AG04450 (cell line): ENCODE results near the gene CWC15. TPM values are rescaled to one million over a fixed set of nuclear protein-coding genes. Genes with fewer than 3 reads are reported as not detected.

ENCODE experiments used
- CTCF ChIA-PET: fragments of 300-600, 350-600 bp; formaldehyde crosslinking; extraction: SDS; loops from one replicate; lab custom pipeline; 2022; ENCODE audit warnings: antibody characterized with exemption, inconsistent platforms; lab: Charles Lee
- POLR2A ChIA-PET: fragments of 350-600 bp; formaldehyde crosslinking; extraction: SDS; loops from one replicate; lab custom pipeline; 2021; ENCODE audit warnings: antibody characterized with exemption, inconsistent platforms; lab: Yijun Ruan, JAX
- DNase-seq: peaks from one replicate; pipeline ENCODE4 v3.0.0-alpha.2; 2011; ENCODE audit warnings: low read depth, low spot score
- H3K27ac ChIP-seq: one replicate; pipeline ENCODE4 v1.5.1; 2012; ENCODE audit warnings: low read depth, low read length, control low read depth
- H3K27me3 ChIP-seq: one replicate; pipeline ENCODE4 v1.6.0; 2012; ENCODE audit warnings: low read length; ENCODE audit not compliant: control insufficient read depth, insufficient read depth
- H3K4me3 ChIP-seq: 2 replicates; pipeline ENCODE4 v1.5.1; 2011; ENCODE audit warnings: mild to moderate bottlenecking, low read depth, low read length, control low read depth
- H3K9me3 ChIP-seq: 2 replicates; pipeline ENCODE4 v1.5.1; 2012; ENCODE audit warnings: low read length; ENCODE audit not compliant: control insufficient read depth, insufficient read depth
- polyA plus RNA-seq: library from polyadenylated mRNA; depleted of rRNA; stranded (reverse); fragments of >200 nt; gene quantifications from 2 replicates; pipeline ENCODE4 v1.2.3, GENCODE V29; 2011
- TF ChIP-seq, protein P1 (sequence below): IDR thresholded peaks from 2 replicates; pipeline ENCODE4 v1.5.1; 2011; ENCODE audit warnings: low read depth, low read length, control low read depth, inconsistent platforms

The CWC15 gene
- polyA plus RNA-seq, 1 experiment: 61.9 TPM

DNA sequence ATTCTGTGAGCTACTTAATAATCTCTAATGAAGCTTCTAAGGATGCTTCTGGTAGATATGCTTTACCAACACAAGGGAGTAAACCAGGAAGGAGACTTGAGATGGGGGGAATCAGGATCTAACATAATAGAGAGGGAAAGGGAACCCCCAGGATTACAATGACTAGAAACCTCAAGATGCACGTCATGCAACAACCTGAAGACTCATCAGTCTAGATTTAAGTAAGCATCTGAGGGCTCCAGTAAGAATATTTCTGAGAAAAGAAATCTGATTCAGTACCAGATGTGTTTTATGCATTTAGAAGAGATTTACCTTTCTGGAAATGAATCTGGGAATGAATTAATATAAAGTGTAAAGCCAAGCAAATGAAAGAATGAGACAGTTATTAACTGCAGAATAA lies 15.4 kb upstream of the CWC15 start:
- H3K27ac ChIP-seq: no peak overlapping the region
- TF ChIP-seq, protein P1, sequence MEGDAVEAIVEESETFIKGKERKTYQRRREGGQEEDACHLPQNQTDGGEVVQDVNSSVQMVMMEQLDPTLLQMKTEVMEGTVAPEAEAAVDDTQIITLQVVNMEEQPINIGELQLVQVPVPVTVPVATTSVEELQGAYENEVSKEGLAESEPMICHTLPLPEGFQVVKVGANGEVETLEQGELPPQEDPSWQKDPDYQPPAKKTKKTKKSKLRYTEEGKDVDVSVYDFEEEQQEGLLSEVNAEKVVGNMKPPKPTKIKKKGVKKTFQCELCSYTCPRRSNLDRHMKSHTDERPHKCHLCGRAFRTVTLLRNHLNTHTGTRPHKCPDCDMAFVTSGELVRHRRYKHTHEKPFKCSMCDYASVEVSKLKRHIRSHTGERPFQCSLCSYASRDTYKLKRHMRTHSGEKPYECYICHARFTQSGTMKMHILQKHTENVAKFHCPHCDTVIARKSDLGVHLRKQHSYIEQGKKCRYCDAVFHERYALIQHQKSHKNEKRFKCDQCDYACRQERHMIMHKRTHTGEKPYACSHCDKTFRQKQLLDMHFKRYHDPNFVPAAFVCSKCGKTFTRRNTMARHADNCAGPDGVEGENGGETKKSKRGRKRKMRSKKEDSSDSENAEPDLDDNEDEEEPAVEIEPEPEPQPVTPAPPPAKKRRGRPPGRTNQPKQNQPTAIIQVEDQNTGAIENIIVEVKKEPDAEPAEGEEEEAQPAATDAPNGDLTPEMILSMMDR: no peak
- H3K27me3 ChIP-seq: no peaks in the 10 kb centered on the region
- H3K4me3 ChIP-seq: no peak overlapping the region
- DNase-seq: no peak
- H3K9me3 ChIP-seq: no peaks in the 10 kb centered on the region
- CTCF ChIA-PET: no interaction called here
- POLR2A ChIA-PET: interaction anchor here (0.9 kb wide), 1 partner anchor 78 kb away, joined by 4 read pairs; the partner anchor contains the start of gene SRSF8

DNA sequence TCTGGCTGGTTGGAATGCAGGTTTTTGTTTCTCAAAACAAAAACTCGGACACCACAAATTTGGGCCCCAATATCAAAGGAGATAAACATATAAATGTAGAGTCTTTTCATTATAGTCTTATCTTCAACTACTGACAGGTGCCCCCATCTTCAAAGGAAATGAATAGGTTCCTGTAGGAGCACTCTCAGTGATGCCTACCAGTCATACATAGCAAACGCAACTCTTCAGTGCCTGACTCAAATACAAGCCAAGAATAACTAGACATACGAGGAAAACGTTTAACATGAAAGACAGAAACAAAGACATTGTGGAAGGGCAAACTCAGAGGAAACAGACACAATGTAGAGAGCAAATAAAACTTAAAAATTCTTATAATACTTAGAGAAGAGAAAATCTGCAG lies 14.0 kb upstream of the CWC15 start:
- ChIA-PET POLR2A (no interaction called here), CTCF (interaction anchor here (0.9 kb wide), 1 partner anchor 80 kb away, joined by 3 read pairs; no protein-coding TSS in a partner anchor)
- no peaks in the 10 kb centered on the region for H3K27me3 ChIP-seq
- no peaks in the 10 kb centered on the region for H3K9me3 ChIP-seq
- no peak overlapping the region for H3K27ac ChIP-seq
- TF ChIP-seq, protein P1: no peak
- DNase-seq: no peak
- H3K4me3 ChIP-seq: no peak overlapping the region

DNA sequence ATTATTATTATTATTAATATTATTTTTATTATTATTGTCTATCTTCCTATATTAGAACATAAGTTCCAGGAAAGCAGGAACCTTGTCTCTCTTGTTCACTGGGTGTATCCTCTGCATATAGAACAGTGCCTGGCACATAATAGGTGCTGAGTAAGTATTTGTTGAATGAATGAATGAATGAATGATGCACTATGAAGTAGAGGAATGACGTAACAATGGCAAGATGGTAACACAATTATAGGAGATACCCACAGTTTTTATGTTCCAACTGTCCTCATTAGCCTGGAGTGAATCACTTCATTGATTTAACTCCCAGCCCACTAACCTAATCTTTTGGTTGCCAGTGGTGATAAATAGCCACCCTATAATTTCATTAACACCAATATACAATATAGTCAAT lies 2.2 kb upstream of the CWC15 start:
- H3K27me3 ChIP-seq: no peaks in the 10 kb centered on the region
- no peaks in the 10 kb centered on the region; the same call in 1 of the 2 replicates for H3K9me3 ChIP-seq
- CTCF ChIA-PET: interaction anchor here (0.6 to 1.9 kb wide), 5 partner anchors 91 to 789 kb away, joined by 3 to 7 read pairs (median 5); partner anchors contain the start of gene SRSF8
- TF ChIP-seq, protein P1: no peak
- H3K27ac ChIP-seq: no peak overlapping the region
- POLR2A ChIA-PET: no interaction called here
- no peak overlapping the region for H3K4me3 ChIP-seq
- DNase-seq: no peak

DNA sequence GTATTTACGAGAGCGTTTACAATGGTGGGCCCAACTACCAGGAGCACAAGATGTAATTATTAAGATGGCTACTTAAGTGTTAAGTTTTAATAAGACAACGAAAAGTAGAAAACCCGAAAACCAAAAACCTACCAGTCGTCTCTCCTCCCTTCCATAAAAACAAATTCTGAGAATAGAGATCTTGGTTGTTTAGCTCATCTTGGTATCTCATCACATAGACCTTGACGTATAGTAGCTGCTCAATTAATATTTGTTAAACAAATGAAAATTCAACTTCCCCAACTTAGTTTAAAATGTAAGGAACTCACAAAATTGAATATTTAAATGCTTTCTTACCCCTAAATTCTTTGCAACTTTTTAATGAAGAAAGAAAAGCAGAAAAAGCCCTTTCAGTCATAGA lies 822 bp upstream of the CWC15 start:
- Histone ChIP-seq H3K4me3 (peak overlapping the region; percentile 97), H3K9me3 (no peaks in the 10 kb centered on the region; the same call in 1 of the 2 replicates), H3K27ac (no peak overlapping the region), H3K27me3 (no peaks in the 10 kb centered on the region)
- CTCF ChIA-PET: interaction anchor here (1.3 to 1.9 kb wide), 2 partner anchors 93 to 351 kb away, joined by 3 to 6 read pairs; partner anchors contain the start of gene SRSF8
- POLR2A ChIA-PET: interaction anchor here (1.0 to 1.4 kb wide), 2 partner anchors 16 to 47 kb away, joined by 4 to 5 read pairs; no protein-coding TSS in a partner anchor
- DNase-seq: no peak
- TF ChIP-seq, protein P1: no peak

DNA sequence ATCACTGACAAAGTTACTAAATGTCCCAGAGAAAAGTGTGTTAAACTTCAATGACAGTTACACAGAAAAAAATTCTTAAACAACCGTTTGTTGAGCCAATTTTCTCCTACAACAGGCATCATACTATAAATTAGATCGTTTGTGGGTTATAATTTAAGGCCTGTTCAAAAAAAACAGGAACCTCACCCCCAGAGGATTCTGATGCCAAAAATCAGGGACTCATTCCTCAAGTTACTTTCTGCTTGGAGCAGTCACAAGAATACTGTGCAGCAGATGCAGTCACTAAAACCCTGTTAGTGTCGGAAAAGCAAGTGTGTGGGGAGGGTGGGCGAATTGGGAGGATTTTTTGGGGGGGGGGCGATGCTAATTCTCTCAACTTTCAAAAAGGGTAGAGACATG lies 657 bp downstream of the CWC15 start:
- H3K27ac ChIP-seq: no peak overlapping the region
- CTCF ChIA-PET: interaction anchor here (0.9 to 1.6 kb wide), 5 partner anchors 11 to 793 kb away, joined by 3 to 8 read pairs (median 5); no protein-coding TSS in a partner anchor

More for the DNA sequence above, 657 bp downstream of the CWC15 start:
- POLR2A ChIA-PET: interaction anchor here (1.0 to 1.4 kb wide), 4 partner anchors 11 to 96 kb away, joined by 3 to 7 read pairs (median 5); partner anchors contain the start of gene SRSF8
- Histone ChIP-seq H3K9me3 (no peaks in the 10 kb centered on the region; the same call in 1 of the 2 replicates), H3K27me3 (no peaks in the 10 kb centered on the region), H3K4me3 (peak overlapping the region; percentile 97)
- no peak for DNase-seq
- TF ChIP-seq, protein P1: no peak
